HUES48 (cell line): Measurements from ENCODE around the gene CDKL2.
A peak's percentile ranks its signal among the peaks of the same experiment; 100 is the strongest.

Experiments used
- H3K27ac ChIP-seq: one replicate; pipeline ENCODE4 v1.7.0; 2013; ENCODE audit warnings: low read depth, low read length, inconsistent platforms
- H3K27me3 ChIP-seq: 2 replicates; pipeline ENCODE4 v1.6.1; 2013; ENCODE audit warnings: mild to moderate bottlenecking, low read length; ENCODE audit not compliant: control insufficient read depth, insufficient read depth
- H3K36me3 ChIP-seq: 2 replicates; pipeline ENCODE4 v1.6.1; 2013; ENCODE audit warnings: low read length; ENCODE audit not compliant: control insufficient read depth, insufficient read depth
- H3K4me1 ChIP-seq: 2 replicates; pipeline ENCODE4 v1.6.1; 2013; ENCODE audit warnings: mild to moderate bottlenecking, low read length; ENCODE audit not compliant: control insufficient read depth, insufficient read depth
- H3K4me3 ChIP-seq: 2 replicates; pipeline ENCODE4 v1.5.1; 2013; ENCODE audit warnings: mild to moderate bottlenecking, low read depth, low read length
- H3K9ac ChIP-seq: 2 replicates; pipeline ENCODE4 v1.6.1; 2013; ENCODE audit warnings: mild to moderate bottlenecking, low read depth, low read length, moderate library complexity
- H3K9me3 ChIP-seq: 2 replicates; pipeline ENCODE4 v1.6.1; 2013; ENCODE audit warnings: low read length; ENCODE audit not compliant: control insufficient read depth, insufficient read depth

The CDKL2 gene

DNA sequence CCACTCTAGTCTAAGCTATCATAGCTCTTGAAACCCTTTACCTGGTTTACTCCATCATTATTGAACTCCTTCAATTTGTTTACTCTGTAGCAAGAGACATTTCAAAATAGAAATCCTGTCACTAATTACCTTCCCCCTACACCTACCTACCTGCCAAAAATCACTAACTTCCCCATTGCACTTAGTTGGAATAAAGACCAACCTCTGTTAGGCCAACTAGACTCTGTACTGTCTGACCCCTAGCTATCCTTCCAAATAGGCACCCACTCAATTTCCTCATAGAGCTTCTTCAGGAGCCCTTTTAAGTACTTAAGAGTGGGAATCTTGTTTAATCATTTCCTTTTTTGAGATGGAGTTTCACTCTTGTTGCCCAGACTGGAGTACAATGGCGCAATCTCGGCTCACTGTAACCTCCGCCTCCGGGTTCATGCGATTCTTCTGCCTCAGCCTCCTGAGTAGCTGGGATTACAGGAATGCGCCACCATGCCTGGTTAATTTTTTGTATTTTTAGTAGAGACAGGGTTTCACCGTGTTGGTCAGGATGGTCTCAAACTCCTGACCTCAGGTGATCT lies 8.9 kb upstream of the CDKL2 start:
- H3K9me3 ChIP-seq = no peaks in the 10 kb centered on the region
- H3K4me1 ChIP-seq = no peaks in the 10 kb centered on the region
- H3K27ac ChIP-seq = no peak overlapping the region
- no peak overlapping the region for H3K4me3 ChIP-seq
- no peaks in the 10 kb centered on the region for H3K27me3 ChIP-seq
- H3K9ac ChIP-seq = no peak overlapping the region
- peaks cover 28% of the 10 kb centered on the region for H3K36me3 ChIP-seq

- Histone ChIP-seq H3K9ac (no peak overlapping the region), H3K9me3 (no peaks in the 10 kb centered on the region), H3K27ac (no peak overlapping the region), H3K27me3 (no peaks in the 10 kb centered on the region), H3K4me1 (no peaks in the 10 kb centered on the region), H3K4me3 (no peak overlapping the region), H3K36me3 (peaks cover 15% of the 10 kb centered on the region)
Observed at GRCh38 chr4:75637827-75638226, 7.5 kb upstream of the CDKL2 start.

GRCh38 chr4:75637176-75637575 lies 6.8 kb upstream of the CDKL2 start:
- Histone ChIP-seq H3K9me3 (no peaks in the 10 kb centered on the region), H3K9ac (no peak overlapping the region), H3K4me1 (no peaks in the 10 kb centered on the region), H3K36me3 (peaks cover 8% of the 10 kb centered on the region), H3K27ac (no peak overlapping the region), H3K4me3 (no peak overlapping the region), H3K27me3 (no peaks in the 10 kb centered on the region)

- no peak overlapping the region for H3K27ac ChIP-seq
- H3K27me3 ChIP-seq = no peaks in the 10 kb centered on the region
- H3K4me3 ChIP-seq = no peak overlapping the region
- H3K36me3 ChIP-seq = no peaks in the 10 kb centered on the region
- H3K9ac ChIP-seq = no peak overlapping the region
- no peaks in the 10 kb centered on the region for H3K9me3 ChIP-seq
- no peaks in the 10 kb centered on the region for H3K4me1 ChIP-seq
Observed at GRCh38 chr4:75634951-75635350, 4.6 kb upstream of the CDKL2 start.

DNA sequence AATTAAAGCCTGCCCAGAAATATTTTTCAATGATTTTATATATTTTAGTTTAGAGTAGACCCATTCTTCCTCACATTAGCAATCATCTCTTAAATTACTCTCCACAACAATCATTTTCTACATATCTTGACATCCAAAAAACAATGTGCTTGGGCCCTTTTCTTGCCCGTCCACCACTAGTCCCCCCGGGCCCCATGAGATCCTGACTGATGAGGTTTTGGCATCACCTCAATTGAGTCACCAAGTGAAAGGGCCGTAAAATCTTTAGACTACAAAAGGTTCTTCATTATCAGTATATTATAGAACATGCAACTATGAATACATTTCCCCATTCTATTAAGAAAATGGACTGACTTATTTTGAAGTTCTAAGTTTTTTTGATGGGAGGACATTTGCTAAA lies 4.0 kb upstream of the CDKL2 start:
- Histone ChIP-seq H3K9me3 (no peaks in the 10 kb centered on the region), H3K36me3 (no peaks in the 10 kb centered on the region), H3K27ac (no peak overlapping the region), H3K9ac (no peak overlapping the region), H3K4me1 (no peaks in the 10 kb centered on the region), H3K27me3 (0 out of 2 replicates have a peak, but pooled peaks cover 1% of the 10 kb centered on the region), H3K4me3 (no peak overlapping the region)

DNA sequence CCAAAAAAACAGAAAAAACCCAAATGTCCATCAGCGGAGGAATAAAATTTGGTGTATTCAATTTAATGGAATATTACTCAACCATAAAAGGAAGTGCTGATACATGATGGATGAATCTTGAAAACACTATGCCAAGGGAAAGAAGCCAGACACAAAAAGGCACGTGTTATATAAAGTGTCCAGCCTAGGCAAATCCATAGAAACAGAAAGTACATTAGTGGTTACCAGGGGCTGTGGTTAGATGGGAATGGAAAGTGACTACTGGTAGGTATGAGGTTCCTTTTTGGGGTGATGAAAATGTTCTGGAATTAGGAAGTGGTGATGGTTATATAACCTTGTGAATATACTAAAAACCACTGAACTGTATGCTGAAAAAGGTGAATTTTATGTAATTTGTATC lies 3.5 kb upstream of the CDKL2 start:
- Histone ChIP-seq H3K9me3 (no peaks in the 10 kb centered on the region), H3K9ac (no peak overlapping the region), H3K27ac (no peak overlapping the region), H3K27me3 (0 out of 2 replicates have a peak, but pooled peaks cover 3% of the 10 kb centered on the region), H3K4me1 (no peaks in the 10 kb centered on the region), H3K36me3 (no peaks in the 10 kb centered on the region), H3K4me3 (no peak overlapping the region)

GRCh38 chr4:75630937-75631329 lies 605 bp upstream of the CDKL2 start:
- no peak overlapping the region for H3K27ac ChIP-seq
- no peaks in the 10 kb centered on the region for H3K4me1 ChIP-seq
- H3K27me3 ChIP-seq = 0 out of 2 replicates have a peak, but pooled peaks cover 3% of the 10 kb centered on the region
- peak overlapping the region; percentile 9 for H3K9ac ChIP-seq
- peak overlapping the region; percentile 75 for H3K4me3 ChIP-seq
- no peaks in the 10 kb centered on the region for H3K36me3 ChIP-seq
- H3K9me3 ChIP-seq = no peaks in the 10 kb centered on the region

DNA sequence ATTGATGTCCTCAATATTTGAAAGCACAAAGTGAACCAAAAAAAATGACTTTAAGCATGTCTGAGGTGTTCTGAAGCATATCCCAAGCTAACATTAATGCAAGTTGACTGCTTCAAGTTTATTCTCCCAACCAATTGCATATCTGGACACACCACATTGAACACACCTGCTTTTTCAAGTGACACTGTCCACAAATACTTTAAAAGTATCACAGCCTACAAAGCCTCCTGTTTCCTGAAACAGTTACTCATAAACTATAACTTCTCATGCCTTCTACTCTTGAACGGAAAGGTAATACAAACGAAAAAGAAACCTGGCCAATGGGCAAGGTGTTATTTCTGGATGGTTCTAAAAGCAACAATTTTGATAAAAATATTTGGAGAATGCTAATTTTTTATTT lies 1.1 kb downstream of the CDKL2 start:
- H3K9me3 ChIP-seq = no peaks in the 10 kb centered on the region
- no peaks in the 10 kb centered on the region for H3K4me1 ChIP-seq
- H3K9ac ChIP-seq = no peak overlapping the region
- no peak overlapping the region for H3K27ac ChIP-seq
- H3K4me3 ChIP-seq = no peak overlapping the region
- H3K27me3 ChIP-seq = 0 out of 2 replicates have a peak, but pooled peaks cover 3% of the 10 kb centered on the region
- H3K36me3 ChIP-seq = no peaks in the 10 kb centered on the region

- H3K4me1 ChIP-seq = no peaks in the 10 kb centered on the region
Observed at GRCh38 chr4:75623026-75623425, 7.3 kb downstream of the CDKL2 start.

GRCh38 chr4:75621715-75622114 lies 8.6 kb downstream of the CDKL2 start:
- Histone ChIP-seq H3K4me1 (no peaks in the 10 kb centered on the region), H3K36me3 (no peaks in the 10 kb centered on the region), H3K9ac (no peak overlapping the region), H3K27ac (no peak overlapping the region), H3K27me3 (no peaks in the 10 kb centered on the region), H3K9me3 (no peaks in the 10 kb centered on the region), H3K4me3 (no peak overlapping the region)

More at GRCh38 chr4:75623026-75623425, 7.3 kb downstream of the CDKL2 start:
- Histone ChIP-seq H3K4me3 (no peak overlapping the region), H3K27ac (no peak overlapping the region), H3K9me3 (no peaks in the 10 kb centered on the region), H3K9ac (no peak overlapping the region), H3K36me3 (no peaks in the 10 kb centered on the region), H3K27me3 (no peaks in the 10 kb centered on the region)

DNA sequence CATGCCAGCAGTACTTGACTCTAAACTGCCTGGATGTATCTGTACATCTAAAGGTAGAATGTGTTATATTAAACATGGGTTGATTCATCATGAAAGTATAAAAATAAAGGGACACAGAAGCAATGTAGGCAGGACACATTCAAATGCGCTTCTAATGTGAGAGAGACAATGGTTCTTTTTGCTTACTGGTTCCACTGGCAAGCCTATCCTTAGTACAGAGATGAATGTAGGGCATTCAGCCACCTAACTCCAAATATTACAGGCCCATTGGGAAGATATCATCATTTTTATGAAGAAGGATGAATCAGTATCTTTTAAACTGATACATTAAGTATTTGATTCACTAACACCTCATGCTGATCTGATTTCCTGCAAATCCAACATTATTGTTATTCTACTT lies 18.0 kb downstream of the CDKL2 start:
- Histone ChIP-seq H3K4me1 (no peaks in the 10 kb centered on the region), H3K27ac (no peak overlapping the region), H3K4me3 (no peak overlapping the region), H3K27me3 (no peaks in the 10 kb centered on the region), H3K9ac (no peak overlapping the region), H3K36me3 (no peaks in the 10 kb centered on the region), H3K9me3 (no peaks in the 10 kb centered on the region)
